Parathyroid adenoma (tissue), 2 donors: Measurements from ENCODE around the gene SOAT1.

Experiments used
- H2AFZ ChIP-seq: fragments of 300-600 bp; sonication (generic); one replicate; pipeline ENCODE4 v1.7.0; 2017; ENCODE audit warnings: antibody characterized with exemption, mild to moderate bottlenecking
- H3K27ac ChIP-seq: fragments of 300-600 bp; sonication (generic); one replicate; pipeline ENCODE4 v1.7.0; 2017
- H3K27me3 ChIP-seq: fragments of 300-600 bp; sonication (generic); one replicate; pipeline ENCODE4 v1.7.0; 2017; ENCODE audit warnings: low read length; ENCODE audit not compliant: control insufficient read depth, insufficient read depth
- H3K36me3 ChIP-seq: fragments of 300-600 bp; sonication (generic); one replicate; pipeline ENCODE4 v1.7.0; 2017; ENCODE audit warnings: low read length; ENCODE audit not compliant: control insufficient read depth, insufficient read depth
- H3K4me1 ChIP-seq: fragments of 300-600 bp; sonication (generic); one replicate; pipeline ENCODE4 v1.7.0; 2017; ENCODE audit warnings: control low read depth
- H3K4me2 ChIP-seq: fragments of 300-600 bp; sonication (generic); one replicate; pipeline ENCODE4 v1.7.0; 2017; ENCODE audit warnings: low read length
- H3K4me3 ChIP-seq: fragments of 300-600 bp; sonication (generic); one replicate; pipeline ENCODE4 v1.7.0; 2017; ENCODE audit warnings: low read depth, low read length
- H3K79me2 ChIP-seq: fragments of 300-600 bp; sonication (generic); one replicate; pipeline ENCODE4 v1.7.0; 2017; ENCODE audit warnings: control low read depth
- H3K9ac ChIP-seq: fragments of 300-600 bp; sonication (generic); one replicate; pipeline ENCODE4 v1.7.0; 2017; ENCODE audit warnings: mild to moderate bottlenecking
- H3K9me3 ChIP-seq: fragments of 300-600 bp; sonication (generic); one replicate; pipeline ENCODE4 v1.7.0; 2017; ENCODE audit warnings: low read length; ENCODE audit not compliant: control insufficient read depth
- CTCF ChIP-seq: fragments of 300-600 bp; sonication (generic); IDR thresholded peaks from one replicate; pipeline ENCODE4 v1.7.0; 2017; ENCODE audit warnings: antibody characterized with exemption, mild to moderate bottlenecking
- donor health status: primary hyperparathyroidism.

SOAT1 gene

DNA sequence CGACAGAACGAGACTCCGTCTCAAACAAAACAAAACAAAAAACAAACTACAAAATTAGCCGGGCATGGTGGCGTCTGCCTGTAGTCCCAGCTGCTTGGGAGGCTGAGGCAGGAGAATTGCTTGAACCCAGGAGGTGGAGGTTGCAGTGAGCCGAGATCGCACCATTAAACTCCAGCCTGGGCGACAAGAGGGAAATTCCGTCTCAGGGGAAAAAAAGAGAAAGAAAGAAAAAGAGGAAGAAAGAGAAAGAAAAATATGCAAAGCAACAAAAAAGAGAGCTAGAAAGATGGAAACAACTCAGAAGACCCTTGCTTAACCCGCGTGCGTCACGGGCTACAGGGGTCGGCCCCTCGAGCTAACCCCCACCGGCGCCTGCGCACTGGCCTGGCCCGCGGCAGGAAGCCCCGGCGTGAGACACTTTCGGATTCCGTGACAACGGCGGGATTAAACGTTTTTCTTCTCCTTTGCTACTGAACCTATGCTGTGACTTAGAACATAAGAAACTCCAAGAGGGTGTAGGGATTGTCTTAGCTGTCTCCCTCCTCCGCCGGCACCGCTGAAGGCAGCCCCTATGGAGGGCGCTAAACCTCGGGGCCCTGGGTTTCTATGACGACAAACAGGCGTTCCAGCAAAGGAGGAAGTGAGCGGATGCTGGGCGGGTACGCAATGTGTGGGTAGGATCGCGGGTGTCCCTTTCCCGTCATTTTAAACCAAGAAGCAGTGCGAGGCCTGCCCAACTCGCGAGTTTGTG, 71.9 kb downstream of the SOAT1 start, which contains the start of gene AXDND1:
Gene AXDND1 (plus strand): TSS at position 630 of the 751 bp plus-strand sequence. CDS start 539 bp downstream, outside the sequence.
- H3K4me1 ChIP-seq, result no peaks in the 10 kb centered on the region
- H3K9me3 ChIP-seq, result no peaks in the 10 kb centered on the region
- no peaks in the 10 kb centered on the region for H3K27me3 ChIP-seq
- H3K79me2 ChIP-seq, result no peaks in the 10 kb centered on the region
- H2AFZ ChIP-seq, result peak within 1 kb of the TSS; percentile 97
- H3K4me3 ChIP-seq, result peak within 1 kb of the TSS; percentile 72
- peak within 1 kb of the TSS; percentile 96 for H3K27ac ChIP-seq
- H3K36me3 ChIP-seq, result no peaks in the 10 kb centered on the region
- peak within 1 kb of the TSS; percentile 86 for H3K4me2 ChIP-seq
- peak within 1 kb of the TSS; percentile 53 for H3K9ac ChIP-seq
- TF ChIP-seq CTCF, result peak; percentile 20

DNA sequence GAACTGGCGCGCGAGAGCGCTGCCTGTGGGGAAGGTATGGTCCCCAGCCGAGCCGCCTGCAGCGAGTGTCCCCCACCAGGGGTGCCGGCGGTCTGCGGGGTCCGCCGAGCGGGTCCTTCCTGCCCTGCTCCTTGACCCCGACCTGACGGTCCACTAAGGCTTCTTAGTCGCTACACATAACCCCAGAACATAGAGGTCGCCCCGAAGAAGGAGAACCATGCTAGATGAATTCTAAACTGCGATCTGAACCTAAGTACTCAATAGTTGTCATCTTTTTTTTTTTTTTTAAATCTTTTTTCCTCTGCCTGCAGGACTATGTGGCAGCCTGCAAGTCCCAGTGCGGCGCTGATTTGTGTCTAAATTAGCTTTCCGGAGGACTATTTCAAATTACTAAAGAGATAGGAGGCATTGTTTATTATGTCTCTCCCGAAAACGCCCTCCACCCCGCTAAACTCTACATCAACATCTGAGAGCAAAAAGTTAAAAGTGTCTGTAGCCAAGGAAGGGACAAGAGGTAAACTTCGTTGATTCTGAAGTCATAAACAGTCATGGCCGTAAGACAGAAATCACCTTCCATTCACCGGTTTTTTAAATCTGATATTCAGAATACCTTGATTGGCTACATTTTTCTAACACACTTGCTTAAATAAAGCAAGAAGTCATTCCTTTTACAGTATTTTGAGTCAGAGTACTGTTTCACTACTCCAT, 72.7 kb downstream of the SOAT1 start:
- Histone ChIP-seq H3K79me2 (no peaks in the 10 kb centered on the region), H3K9ac (peak overlapping the region; percentile 53), H3K4me3 (peak overlapping the region; percentile 72), H3K27me3 (no peaks in the 10 kb centered on the region), H2AFZ (peak overlapping the region; percentile 97), H3K27ac (peak overlapping the region; percentile 96), H3K4me2 (peak overlapping the region; percentile 86), H3K4me1 (no peaks in the 10 kb centered on the region), H3K36me3 (no peaks in the 10 kb centered on the region), H3K9me3 (no peaks in the 10 kb centered on the region)
- no peak for TF ChIP-seq CTCF

DNA sequence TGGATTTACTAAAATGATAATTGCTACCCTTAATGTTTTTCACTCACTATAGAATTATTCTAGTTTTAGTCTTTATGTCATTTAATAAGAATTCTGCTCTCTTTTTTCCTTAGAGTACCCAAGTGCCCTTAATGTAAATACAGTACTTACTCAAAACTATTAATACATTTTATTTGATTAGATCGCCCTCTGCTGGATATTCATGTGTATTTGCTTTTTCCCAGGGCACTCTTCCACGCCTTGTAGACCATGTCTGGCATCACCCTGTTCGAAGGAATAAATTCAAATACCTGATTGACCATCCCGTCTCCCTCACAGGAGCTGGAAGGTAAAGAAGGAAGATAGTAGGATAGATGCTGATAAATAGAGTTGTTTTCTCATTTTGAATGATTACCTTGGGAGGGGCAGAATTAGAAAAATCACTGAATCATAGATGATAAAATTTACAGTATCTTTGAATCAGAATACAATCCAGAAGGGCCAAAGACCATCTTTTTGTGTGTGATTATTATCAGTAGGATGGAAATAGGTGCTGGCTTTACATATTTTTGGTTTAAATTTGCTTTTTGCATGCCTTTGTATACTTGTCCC, 76.2 kb downstream of the SOAT1 start:
- H3K79me2 ChIP-seq, result no peaks in the 10 kb centered on the region
- no peaks in the 10 kb centered on the region for H3K4me1 ChIP-seq
- no peak overlapping the region for H3K27ac ChIP-seq
- no peaks in the 10 kb centered on the region for H3K27me3 ChIP-seq
- no peak overlapping the region for H2AFZ ChIP-seq
- peak; percentile 56 for TF ChIP-seq CTCF
- H3K9me3 ChIP-seq, result no peaks in the 10 kb centered on the region
- H3K9ac ChIP-seq, result no peak overlapping the region
- no peak overlapping the region for H3K4me2 ChIP-seq
- H3K4me3 ChIP-seq, result no peak overlapping the region
- no peaks in the 10 kb centered on the region for H3K36me3 ChIP-seq

GRCh38 chr1:179372160-179372559, 78.6 kb downstream of the SOAT1 start:
- TF ChIP-seq CTCF, result no peak
- Histone ChIP-seq H3K27ac (no peak overlapping the region), H3K4me3 (no peak overlapping the region), H3K79me2 (no peaks in the 10 kb centered on the region), H3K9ac (no peak overlapping the region), H3K4me1 (no peaks in the 10 kb centered on the region), H3K4me2 (no peak overlapping the region), H3K36me3 (no peaks in the 10 kb centered on the region), H2AFZ (no peak overlapping the region), H3K27me3 (no peaks in the 10 kb centered on the region), H3K9me3 (no peaks in the 10 kb centered on the region)
